Hematopoietic multipotent progenitor cell treated with erythropoietin and hydrocortisone succinate and interleukin-3 and kit ligand, for 8 days (in vitro differentiated cells): Measurements from ENCODE around the gene DARS1.

ENCODE experiments used
- DNase-seq: peaks from one replicate; pipeline ENCODE4 v3.0.0-alpha.2; 2015

Gene DARS1

DNA sequence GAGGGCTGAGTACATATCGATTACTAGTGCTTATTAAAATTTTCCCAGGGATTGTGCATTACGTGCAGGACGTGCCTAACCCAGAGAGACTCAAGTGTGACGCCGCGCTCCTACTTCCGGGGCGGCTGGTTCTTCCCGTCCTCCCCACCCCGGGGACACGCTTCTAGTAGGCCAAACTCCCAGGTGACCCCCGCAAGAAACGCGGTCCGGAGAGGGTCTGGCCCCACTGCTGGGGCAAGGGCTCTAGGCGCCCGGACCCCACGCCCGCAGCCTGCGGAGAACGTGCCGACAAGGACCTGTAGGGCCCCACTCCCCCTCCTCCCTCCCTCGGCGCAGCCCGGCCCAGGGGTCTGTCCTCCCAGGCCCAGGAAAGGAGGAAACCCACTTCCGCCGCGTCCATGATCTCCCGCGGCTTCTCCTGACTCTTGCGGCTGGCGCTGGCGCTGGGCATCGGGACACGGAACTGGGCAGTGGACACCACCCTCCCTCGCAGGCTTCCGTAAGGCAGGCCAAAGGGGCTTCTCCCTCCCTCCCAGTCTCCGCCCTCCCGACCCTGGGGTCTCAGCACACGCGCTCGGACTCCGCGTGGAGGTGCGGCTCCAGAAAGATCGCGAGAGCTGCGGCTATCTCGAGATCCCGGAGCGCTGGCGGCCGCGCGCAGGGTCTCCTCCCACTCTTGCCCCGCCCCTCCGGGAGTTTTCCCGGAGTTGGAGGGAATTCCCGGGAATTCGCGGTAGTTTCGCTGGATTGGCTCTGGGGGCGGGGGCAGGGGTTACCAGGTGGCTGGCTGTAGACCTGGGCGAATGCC lies at the start of gene DARS1:
Gene DARS1 (minus strand): TSS at position 609 of the 808 bp plus-strand sequence. CDS start 158 bp downstream, at position 451.
- peak; percentile 90 for DNase-seq

DNA sequence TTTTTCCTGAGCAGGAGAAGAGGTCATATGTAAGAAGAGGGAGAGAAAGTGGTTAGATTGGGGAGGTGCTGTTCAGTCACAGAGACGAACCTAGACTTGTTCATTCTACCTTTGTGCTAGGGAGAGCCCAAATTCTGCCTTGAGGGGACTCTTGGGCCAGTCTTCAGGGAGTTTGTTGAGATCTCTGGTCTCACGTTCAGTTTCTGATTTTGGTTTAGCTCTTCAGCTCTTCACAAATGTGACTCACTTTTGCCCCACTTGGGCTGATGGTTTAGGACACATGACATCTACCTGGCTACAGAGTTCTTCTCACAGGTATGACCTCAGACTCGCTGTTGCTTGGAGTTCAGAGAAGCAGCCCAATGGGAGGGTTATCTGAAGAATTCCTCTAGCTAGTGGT lies 49.2 kb upstream of the DARS1 start:
- no peak for DNase-seq

DNA sequence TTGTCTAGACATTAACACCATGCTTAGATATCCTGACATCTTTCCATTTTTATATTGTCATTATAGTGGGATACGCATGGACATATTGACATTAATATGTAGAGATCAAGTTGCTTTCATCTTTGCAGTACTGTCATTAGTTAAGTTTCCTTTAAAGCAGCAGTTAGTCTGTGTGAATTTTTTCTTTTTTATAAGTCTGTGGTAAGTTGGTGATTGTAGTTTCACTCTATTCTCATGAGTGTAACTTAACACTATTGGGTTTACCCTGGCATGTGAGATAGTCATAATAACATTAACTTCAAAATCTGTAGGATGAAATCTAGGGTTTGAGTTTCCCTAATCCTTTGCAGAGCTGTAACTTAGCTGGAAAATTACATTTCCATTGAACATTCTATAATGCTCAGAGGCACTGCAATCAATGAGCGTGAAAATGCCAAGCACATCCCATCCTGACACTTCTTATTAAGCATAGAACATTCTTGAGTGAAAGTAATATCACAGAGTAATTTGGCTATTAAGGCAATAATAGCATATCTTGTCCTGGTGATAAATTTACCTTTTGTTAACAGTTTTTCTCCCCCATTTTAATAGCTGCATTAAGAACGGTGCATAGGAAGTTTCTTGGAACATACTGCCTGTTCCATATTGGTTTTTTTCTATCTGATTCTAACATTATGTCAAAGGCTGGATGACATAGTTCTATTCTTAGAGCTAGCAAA lies 47.5 kb upstream of the DARS1 start:
- DNase-seq, result no peak

DNA sequence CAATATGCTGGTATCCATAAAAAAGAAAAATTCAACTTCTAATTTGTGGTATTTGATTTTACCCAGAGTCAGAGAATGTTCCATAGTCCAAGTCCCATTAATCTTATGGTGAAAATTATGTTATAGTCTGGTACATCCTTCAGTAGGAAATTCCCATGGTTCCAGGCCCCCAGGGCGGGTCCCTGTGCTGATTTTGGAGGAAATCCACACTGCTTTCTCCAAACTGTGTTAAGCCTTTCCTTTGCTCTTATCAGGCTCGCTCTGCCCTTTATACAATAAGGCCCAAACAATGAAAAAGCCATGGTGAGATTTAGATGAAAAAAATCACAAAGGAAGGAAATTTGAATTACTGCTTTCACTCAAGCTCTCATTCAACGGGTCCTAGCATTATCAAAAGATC lies 46.8 kb upstream of the DARS1 start:
- no peak for DNase-seq

DNA sequence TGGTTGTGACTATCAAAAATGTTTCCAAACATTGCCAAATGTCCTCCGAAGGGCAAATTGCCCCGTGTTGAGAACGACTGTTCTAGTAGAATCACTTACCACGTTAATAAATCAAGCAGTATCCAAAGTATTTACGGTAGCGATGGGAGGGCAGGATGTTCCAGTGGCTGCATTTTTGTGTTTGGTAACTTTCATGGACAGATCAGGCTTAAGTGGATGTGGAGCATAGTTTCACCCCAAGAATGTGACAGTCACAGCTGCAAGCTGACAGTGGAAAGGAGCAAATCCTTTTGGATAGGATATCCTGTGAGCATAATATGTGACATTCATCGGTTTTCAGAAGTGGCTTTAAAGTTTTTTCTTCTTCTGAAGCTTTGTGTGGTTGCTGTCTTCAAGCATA lies 46.3 kb upstream of the DARS1 start:
- no peak for DNase-seq

DNA sequence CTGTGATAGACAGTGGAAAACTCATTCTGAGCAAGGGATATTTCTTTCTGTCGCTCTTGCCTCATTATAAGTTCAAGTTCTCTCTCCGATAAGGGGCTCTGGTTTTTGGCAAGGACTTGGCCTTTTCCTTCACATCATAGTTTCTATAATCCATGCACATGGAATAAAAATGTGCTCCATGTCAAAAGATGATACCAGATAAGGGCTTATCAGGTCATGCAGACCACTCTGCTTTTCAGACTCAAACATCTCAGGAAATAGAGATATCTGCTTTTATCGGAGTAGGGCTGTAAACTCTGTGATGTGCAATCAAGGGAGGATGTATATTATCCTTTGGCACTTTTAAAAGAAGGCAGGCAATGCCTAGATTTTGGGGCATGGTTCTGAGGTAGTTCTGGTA lies 45.0 kb upstream of the DARS1 start:
- peak; percentile 29 for DNase-seq

DNA sequence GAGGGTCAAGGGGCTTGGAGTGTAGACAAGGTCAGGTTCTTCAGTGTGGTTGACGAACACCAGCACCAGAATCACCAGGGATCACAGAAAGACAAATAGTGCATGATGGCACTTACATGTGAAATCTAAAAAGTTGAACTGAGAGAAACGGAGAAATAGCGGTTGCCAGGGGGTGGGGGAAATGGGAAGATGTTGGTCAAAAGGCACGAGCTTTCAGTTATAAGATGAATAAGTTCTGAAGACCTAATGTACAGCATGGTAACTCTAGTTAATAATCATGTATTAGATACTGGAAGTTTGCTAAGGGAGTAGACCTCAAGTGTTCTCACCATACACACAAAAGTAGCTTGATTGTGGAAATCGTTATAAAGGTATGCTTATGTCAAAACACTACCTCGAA lies 43.7 kb upstream of the DARS1 start:
- no peak for DNase-seq

DNA sequence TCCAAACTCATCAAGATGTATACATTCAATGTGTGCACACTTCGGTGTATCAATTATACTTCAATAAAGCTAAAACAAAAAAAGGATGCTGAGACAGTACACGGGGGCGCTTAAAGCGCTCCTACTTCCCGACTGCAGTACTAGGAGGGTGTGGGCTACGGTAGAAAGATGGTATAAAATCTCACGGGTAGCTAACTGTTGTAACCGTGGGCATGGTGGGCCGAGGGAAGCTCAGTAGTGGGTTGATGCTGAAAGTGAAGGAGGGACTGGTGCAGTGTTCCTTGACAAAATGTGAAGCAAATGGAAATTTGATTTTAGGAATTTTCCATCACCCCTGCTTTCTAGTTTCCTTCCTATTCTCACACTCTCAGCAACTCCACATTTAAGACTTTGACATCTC lies 42.6 kb upstream of the DARS1 start:
- DNase-seq, result no peak

DNA sequence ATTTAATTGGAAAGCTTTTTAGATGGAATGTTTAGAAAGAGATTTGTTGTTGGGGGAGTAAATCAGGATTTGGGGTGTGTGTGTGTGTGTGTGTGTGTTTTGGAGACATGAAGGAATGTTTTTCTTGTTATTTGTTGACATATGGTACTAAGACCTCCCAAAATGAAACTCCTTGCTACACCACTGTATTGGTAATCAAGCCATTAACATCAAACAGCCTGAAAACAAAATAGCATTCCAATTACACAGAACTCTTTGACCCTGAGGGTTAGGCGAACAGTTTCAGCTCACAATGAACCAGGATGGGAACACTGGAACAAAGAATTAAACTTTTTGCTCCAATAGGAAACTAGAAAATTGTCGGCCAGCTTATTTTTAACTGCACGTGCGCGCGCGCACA lies 41.7 kb upstream of the DARS1 start:
- no peak for DNase-seq

DNA sequence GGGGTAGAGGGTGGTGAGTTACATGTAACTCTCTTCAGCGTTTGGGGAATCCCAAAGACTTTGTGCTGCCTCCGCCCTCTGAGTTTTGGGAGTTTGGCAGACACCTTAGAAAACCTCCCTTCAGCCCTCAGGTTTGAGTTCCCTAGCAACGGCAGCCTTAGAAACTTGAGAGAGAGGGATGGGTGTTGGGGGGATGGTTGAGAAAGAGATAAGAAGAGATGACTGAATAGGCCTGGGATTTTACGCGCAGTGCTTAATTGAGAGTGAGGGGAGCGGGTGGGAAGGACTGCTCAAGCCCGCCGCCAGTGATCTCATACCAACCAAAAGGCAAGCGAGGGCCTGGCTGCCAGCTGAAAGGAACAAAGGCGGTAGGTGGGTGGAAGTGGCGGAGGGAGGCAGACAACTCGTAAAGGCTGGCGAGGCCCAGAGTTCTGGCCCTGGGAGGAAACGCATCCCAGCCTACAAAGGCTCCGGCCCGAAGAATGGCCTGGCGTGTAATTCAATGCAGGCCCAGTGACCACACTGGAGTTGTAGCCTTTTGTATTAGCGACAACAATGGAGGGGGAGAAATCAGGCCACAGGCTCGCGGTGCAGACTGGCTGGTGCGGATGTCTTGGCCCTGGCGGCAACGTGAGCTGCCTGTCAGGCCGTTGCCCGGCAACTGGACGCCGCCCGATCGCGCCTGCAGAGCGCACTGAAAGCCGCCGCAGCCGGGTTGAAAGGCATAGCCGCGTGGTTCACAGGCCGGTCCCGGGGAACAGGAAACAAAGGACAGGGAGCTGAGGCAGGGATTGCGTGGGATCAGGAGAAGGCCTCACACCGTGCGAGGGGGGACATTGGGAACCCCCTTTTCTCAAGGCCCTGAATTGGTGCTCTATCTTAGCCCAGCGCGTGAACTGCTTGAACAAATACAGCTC lies 39.9 kb upstream of the DARS1 start:
- peak; percentile 19 for DNase-seq

DNA sequence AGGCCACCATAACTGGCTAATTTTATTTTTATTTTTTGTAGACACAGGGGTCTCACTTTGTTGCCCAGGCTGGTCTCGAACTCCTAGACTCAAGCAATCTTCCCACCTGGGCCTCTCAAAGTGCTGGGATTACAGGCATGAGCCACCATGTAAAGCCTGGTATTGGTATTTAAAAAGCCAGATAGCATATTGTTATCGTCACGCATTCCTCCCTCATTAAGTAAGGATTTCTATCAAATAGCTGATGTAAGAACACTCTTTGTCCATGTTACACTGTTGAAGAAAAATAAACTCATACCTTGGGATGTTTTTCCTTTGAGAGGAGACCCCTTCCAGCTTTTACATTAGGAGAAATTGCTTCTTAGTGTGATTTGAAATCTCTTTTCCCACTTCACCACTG lies 39.2 kb upstream of the DARS1 start:
- no peak for DNase-seq

DNA sequence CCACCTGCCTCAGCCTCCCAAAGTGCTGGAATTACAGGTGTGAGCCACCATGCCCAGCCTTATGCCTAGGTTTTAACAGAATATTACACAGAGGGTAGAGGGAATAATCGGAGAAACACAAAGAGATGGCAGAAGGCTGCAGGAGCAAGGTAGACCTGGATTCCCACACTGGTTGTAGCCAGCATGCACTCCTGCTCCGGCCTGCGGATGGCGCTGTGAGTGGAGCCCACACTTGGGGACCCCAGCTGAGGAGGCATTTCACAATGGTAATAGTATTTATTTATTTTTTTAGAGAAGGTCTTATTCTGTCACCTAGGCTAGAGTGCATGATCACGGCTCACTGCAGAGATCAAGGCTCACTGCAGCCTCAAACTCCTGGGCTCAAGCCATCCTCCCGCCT lies 38.8 kb upstream of the DARS1 start:
- DNase-seq, result no peak

DNA sequence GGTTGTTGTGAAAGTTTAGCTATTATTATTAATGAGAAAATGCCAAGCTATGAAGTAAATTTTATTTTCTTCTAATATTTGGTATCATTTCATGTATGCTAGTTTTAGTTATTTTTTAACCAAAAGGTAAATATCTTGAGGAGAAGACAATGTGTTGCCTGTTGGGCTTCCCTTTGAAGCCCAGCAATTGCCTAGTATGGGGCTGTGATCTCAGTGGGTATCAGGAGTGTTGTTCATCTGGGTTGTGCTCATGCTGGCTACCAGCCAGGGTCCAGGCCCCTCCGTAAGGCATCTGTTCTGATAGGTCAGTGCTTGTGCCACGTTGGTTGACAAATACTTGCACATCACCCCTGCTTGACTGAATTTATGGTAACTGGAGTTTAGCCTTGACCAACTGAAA lies 38.0 kb upstream of the DARS1 start:
- no peak for DNase-seq

DNA sequence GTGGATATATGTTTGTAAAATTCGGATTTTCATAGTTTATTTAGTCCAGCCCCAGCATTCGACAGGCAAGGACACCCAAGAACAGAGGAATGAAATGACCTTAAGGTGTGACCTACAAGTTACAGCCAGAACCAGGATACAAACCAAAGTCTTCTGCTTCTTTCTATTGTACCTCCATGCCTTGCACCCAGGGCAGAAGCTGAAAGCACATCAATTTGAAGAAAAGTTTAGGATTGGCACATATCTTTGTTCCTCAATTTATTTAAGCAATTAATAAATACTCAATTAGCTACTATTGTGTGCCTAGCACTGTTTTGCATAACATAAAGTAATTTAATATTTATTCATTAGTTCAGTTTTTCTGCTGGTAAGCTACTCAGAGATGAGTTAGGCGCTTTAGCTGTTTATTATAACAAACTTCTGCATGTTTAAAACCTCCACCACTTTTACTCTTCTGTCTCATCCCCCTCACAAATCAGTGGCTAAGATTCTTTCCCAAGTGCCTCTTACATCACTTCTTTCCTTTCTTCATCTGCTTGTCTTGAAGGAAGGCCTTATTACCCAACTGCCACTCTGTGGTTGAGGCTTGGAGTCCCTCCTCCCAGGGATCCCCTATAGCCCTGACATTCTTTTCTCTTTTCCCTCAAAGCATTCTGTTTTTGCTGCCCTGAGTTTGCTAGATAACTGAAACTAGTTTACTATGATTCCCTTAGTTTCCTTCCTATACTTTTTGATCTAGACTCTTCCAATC lies 37.1 kb upstream of the DARS1 start:
- peak; percentile 12 for DNase-seq

DNA sequence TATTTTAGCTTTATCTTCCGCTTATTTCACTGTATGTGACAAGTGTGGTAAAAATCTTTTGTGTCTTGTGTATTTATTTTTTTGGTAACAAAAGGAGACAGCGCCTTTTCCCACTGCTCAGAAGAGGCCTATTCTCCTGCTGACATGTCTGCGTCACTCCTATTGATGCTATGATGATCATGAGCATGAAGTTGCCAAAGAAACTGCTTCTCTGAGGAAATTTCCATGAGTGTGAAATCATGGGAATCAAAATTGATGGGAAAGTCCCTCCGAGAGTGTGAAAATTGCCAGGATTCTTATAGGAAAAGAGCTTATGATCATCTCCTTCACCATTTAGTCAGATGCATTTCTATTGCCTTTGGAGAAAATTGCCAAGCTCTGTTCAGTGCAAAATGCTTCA lies 36.5 kb upstream of the DARS1 start:
- no peak for DNase-seq

DNA sequence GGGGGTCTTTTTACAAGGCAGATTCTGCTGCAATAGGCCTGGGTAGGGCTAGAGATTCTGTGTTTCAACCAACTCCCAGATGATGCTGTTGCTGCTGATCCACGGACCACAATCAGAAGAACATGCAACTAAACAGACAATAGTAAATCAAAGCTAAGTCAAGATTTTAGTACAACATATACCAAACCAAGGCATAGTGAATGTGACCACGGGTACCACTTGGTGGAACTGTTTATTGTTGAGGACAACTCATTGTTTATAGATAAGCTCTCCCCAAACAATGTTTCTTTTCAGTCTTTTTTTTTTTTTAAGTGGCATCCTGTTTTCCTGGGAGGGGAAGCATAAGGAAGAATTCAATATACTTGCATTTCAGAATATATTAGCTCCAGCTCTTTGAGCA lies 36.0 kb upstream of the DARS1 start:
- no peak for DNase-seq

DNA sequence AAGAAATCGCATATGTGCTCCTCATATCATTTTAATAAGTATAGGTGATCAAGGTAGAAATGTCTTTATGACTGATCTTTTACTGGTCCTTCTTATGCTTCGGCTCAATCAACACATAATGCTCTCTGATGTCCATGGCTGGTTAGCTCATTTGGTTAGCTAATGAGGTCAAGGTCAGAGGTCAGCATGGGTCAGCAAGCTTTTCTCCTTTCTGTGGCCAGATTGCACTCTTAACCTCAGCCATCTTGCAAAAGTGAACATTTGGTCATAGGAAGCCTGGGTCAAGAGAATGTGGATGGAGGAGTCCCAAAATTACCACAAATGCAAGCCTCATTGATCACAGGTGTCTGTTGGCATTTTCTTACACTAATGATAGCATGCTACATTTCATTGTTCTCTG lies 35.4 kb upstream of the DARS1 start:
- DNase-seq, result no peak

DNA sequence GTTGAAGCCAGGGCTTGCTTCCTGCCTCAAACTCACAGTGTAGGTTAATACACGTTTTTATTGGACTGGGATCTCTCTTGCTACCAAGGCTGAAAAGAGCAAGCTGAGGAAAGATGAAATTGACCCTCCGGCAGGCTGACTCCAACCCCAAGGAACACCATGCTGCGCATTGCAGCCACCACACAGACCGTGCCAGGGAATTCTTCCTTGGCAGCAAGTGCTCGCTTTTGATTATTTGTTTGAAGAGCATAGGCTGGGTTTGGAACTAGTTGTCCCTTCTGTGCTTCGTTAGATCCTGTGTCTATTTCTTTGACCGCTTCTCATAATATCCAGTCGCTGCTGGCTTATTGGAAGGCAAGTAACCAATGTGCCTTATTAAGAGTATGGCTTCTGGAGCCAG lies 34.4 kb upstream of the DARS1 start:
- DNase-seq, result no peak

DNA sequence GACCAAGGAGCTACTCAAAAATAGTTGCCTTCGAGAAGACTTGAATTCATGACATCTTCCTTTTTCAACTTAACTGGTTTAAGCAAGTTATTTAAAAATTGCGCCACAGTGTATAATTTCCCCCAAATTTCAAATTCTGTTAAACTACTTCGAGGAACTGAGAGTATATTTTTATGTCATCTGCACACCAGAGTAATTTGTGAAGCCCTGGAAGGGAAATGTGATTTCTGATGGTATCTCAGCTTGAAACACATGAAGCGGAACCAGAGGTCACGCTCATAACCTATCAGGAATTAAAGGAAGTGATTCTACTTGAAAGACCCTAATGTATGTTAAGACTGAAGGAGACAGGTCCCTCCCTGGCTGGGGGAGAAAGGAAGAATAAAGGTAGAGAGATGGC lies 33.9 kb upstream of the DARS1 start:
- DNase-seq, result no peak

DNA sequence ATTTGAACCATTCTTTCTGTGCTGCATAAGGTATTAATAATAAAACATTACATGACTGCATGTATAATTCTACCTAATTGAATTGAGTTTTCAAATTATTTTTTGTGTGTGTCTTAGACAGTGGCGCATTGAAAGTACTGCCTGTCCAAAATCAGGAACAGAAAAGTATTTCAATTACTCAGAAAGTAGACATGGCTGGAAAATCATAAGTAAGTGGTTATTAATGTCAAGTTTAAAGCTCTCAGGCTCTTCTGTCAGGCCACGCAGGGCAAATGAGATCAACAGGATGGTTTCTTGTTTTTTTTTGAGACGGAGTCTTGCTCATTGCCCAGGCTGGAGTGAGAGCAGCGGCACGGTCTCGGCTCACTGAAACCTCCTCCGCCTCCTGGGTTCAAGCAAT lies 32.4 kb upstream of the DARS1 start:
- no peak for DNase-seq

DNA sequence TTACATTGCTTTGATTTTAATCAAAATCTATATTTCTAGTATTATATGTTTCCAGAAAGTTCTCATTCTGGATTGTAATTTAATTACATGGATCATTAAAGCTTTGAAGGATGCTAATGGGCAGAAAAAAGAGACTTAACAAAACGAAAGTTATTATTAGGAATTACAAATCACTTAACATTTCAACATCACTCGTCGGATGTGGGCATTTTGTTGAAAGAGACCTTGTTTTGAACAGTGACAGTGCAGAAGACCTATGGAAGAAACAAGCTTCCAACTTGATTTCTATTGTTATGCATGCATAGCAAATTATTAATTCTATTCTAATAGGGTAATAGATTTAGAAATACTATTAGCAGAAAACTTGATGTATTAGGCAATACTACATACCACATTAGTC lies 31.4 kb upstream of the DARS1 start:
- DNase-seq, result no peak

DNA sequence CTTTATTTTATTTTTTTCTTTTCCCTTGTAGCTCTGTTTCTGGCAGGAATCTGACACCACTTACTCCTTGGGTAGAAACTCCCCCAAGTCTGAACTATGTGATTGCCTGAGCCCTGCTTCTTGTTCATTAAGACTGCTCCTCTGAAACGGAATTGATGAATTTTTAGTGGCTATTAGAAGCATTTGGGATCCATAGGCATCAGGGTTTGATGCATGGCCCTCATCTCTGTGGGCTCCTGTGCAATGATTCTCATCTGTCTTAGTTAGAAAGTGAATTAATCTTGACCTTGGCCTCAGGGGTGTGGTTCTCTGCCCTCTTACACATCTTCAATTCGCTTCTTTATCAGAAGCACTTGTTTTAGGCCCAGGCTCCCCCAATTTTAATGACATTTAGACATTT lies 31.0 kb upstream of the DARS1 start:
- no peak for DNase-seq

DNA sequence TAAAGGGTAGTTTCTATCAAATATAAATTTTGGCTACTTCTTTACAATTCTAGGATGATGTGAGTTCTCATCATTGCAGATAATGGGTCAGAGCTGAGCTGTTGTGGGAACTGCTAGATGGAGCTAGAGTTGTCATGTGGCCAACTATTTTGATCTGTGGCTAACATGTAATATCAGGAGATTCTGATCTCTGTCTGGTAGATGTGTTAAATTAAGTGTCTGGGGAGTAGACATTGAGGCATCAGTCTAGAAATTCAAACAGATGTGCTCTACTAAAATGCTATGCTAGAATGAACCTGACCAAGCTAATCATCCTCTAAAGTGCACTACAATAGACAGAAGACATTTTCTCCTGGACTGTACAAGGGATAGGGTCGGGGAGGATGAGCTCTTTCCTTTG lies 30.3 kb upstream of the DARS1 start:
- no peak for DNase-seq
